Bronchial epithelial cell (primary cell): ENCODE results near the gene BBS12. TPM values are rescaled to one million over a fixed set of nuclear protein-coding genes. Genes with fewer than 3 reads are reported as not detected.
A peak's percentile ranks its signal among the peaks of the same experiment; 100 is the strongest.

Source experiments
- DNase-seq: peaks from one replicate; pipeline ENCODE4 v3.0.0-alpha.2; 2010; ENCODE audit warnings: low read depth
- FAIRE-seq: peaks from 2 replicates; lab custom pipeline; 2011; peaks lifted over from hg19 to GRCh38; lab: Jason Lieb, UNC
- H3K27me3 ChIP-seq: 2 replicates; pipeline ENCODE4 v1.5.1; 2011; ENCODE audit warnings: low read length; ENCODE audit not compliant: control insufficient read depth, insufficient read depth
- H3K36me3 ChIP-seq: 2 replicates; pipeline ENCODE4 v1.5.1; 2011; ENCODE audit warnings: low read length; ENCODE audit not compliant: control insufficient read depth, insufficient read depth
- H3K4me3 ChIP-seq: 2 replicates; pipeline ENCODE4 v1.5.1; 2011; ENCODE audit warnings: mild to moderate bottlenecking, low read depth, low read length, control low read depth
- total RNA-seq: library from RNA; depleted of rRNA; stranded (reverse); fragments of >200 nt; gene quantifications from 2 replicates; pipeline ENCODE4 v1.2.1, GENCODE V29; 2014
- TF ChIP-seq, protein P1 (sequence below): IDR thresholded peaks from 2 replicates; pipeline ENCODE4 v1.5.1; 2011; ENCODE audit warnings: mild to moderate bottlenecking, moderate library complexity, low read length, control low read depth, inconsistent platforms; ENCODE audit not compliant: insufficient read depth, severe bottlenecking

The BBS12 gene
- total RNA-seq, 1 donor from 2014 or later: 4.5 TPM

DNA sequence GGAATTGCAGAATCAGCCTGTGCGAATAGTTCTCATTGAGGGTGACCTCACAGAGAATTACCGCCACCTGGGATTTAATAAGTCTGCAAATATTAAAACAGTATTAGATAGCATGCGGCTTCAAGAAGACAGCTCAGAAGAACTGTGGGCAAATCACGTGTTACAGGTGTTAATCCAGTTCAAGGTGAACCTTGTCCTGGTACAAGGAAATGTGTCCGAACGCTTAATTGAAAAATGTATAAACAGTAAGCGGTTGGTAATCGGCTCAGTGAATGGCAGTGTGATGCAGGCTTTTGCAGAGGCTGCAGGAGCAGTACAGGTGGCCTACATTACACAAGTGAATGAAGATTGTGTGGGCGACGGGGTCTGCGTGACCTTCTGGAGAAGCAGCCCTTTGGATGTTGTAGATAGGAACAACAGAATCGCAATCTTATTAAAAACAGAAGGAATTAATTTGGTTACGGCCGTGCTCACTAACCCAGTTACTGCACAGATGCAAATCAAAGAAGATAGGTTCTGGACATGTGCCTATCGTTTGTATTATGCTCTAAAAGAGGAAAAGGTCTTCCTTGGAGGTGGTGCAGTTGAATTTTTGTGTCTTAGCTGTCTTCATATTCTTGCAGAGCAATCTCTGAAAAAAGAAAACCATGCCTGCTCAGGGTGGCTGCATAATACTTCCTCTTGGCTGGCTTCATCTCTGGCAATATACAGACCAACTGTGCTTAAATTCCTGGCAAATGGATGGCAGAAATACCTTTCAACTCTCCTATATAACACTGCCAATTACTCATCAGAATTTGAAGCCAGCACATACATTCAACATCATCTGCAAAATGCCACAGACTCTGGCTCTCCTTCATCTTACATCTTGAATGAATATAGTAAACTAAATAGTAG lies 10.7 kb downstream of the BBS12 start:
- TF ChIP-seq, protein P1, sequence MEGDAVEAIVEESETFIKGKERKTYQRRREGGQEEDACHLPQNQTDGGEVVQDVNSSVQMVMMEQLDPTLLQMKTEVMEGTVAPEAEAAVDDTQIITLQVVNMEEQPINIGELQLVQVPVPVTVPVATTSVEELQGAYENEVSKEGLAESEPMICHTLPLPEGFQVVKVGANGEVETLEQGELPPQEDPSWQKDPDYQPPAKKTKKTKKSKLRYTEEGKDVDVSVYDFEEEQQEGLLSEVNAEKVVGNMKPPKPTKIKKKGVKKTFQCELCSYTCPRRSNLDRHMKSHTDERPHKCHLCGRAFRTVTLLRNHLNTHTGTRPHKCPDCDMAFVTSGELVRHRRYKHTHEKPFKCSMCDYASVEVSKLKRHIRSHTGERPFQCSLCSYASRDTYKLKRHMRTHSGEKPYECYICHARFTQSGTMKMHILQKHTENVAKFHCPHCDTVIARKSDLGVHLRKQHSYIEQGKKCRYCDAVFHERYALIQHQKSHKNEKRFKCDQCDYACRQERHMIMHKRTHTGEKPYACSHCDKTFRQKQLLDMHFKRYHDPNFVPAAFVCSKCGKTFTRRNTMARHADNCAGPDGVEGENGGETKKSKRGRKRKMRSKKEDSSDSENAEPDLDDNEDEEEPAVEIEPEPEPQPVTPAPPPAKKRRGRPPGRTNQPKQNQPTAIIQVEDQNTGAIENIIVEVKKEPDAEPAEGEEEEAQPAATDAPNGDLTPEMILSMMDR: no peak
- no peak for FAIRE-seq
- DNase-seq: no peak

DNA sequence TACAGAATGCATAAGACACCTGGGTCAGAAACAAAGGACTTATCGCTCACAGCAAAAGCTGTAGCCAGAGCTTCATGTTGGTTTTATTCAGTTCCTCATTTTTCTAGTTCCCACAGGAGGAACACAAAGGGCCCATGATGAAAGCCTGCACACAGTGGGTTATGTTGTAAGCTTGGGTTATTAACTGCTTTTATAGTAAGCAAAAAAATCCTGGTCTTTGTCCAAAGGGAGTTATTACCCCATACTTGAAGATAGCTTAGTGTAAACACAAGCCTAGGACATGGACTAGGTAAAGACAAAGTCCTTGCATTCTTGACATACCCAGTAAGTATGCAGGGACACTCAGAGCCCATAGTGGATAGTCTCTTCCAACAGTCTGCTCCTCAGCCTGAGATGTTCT lies 11.7 kb downstream of the BBS12 start:
- Histone ChIP-seq H3K4me3 (no peak overlapping the region), H3K36me3 (no peaks in the 10 kb centered on the region), H3K27me3 (no peaks in the 10 kb centered on the region)
- TF ChIP-seq, protein P1: no peak
- FAIRE-seq: no peak
- no peak for DNase-seq

More for the DNA sequence above, 10.7 kb downstream of the BBS12 start:
- Histone ChIP-seq H3K36me3 (no peaks in the 10 kb centered on the region), H3K4me3 (no peak overlapping the region), H3K27me3 (no peaks in the 10 kb centered on the region)

DNA sequence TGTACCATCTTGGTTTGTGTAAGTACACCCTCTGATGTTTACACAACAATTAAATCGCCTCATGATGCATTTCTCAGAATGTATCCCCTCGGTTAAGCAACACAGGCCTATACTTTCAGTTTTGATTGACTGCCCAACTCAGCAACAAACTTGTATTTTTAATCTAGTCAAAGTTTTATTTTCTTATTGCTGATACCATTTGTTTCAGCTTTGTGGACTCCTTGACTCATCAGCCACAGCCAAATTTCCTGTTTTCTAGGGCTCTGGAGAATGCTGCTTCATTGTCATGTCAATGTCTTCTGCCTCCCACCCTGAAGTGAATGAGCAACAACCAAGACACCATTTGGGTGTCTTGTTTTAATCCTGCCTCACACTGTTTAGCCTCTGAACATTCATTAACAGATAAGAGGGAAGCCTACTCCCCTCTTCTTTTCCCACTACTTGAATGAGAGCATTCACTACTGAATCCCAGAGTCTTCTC lies 14.0 kb downstream of the BBS12 start:
- no peak for FAIRE-seq
- Histone ChIP-seq H3K4me3 (no peak overlapping the region), H3K36me3 (no peaks in the 10 kb centered on the region), H3K27me3 (no peaks in the 10 kb centered on the region)
- DNase-seq: no peak
- TF ChIP-seq, protein P1: no peak

DNA sequence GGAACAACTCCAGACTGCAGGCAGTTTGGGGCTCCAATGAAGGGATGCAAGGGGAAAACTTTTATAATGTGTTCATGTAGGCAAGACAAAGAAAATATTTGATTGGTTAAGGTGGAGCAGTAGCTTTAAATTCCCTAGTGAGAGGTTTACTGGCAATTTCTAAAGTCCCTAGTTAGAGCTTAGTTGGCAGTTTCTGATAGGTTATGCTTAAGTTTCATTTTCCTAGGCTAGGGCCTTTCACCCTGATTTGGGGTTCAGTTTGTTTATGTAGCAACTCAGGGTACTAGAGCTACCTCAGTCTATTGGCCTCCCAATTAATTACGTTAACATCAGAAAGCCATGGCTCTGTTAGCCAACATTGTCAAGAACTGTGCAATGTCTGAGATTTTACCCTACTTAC lies 14.6 kb downstream of the BBS12 start:
- TF ChIP-seq, protein P1: no peak
- no peak for FAIRE-seq

DNA sequence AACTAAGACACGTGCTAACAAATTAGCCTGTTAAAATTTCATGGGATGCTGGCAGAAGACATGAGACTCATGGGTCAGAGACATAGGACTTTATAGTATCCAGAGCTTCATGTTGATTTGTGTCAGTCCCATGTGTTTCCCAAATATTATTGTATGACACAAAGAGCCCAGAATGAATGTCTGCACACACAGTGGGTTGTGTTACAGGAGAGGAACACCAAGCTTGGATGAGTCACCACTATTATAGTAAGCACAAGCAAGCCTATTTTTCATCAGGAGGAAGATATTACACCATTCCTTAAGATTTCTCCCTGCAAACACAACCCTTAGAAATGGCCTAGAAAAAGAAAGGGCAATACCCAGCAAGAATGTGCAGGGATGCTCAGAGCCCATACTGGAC lies 15.4 kb downstream of the BBS12 start:
- FAIRE-seq: no peak
- TF ChIP-seq, protein P1: no peak
- H3K27me3 ChIP-seq: no peaks in the 10 kb centered on the region
- H3K36me3 ChIP-seq: no peaks in the 10 kb centered on the region
- no peak overlapping the region for H3K4me3 ChIP-seq
- peak; percentile 68 for DNase-seq

More for the DNA sequence above, 14.6 kb downstream of the BBS12 start:
- Histone ChIP-seq H3K36me3 (no peaks in the 10 kb centered on the region), H3K4me3 (no peak overlapping the region), H3K27me3 (no peaks in the 10 kb centered on the region)
- no peak for DNase-seq
